Measurements from ENCODE around the gene HIVEP3.

DNA sequence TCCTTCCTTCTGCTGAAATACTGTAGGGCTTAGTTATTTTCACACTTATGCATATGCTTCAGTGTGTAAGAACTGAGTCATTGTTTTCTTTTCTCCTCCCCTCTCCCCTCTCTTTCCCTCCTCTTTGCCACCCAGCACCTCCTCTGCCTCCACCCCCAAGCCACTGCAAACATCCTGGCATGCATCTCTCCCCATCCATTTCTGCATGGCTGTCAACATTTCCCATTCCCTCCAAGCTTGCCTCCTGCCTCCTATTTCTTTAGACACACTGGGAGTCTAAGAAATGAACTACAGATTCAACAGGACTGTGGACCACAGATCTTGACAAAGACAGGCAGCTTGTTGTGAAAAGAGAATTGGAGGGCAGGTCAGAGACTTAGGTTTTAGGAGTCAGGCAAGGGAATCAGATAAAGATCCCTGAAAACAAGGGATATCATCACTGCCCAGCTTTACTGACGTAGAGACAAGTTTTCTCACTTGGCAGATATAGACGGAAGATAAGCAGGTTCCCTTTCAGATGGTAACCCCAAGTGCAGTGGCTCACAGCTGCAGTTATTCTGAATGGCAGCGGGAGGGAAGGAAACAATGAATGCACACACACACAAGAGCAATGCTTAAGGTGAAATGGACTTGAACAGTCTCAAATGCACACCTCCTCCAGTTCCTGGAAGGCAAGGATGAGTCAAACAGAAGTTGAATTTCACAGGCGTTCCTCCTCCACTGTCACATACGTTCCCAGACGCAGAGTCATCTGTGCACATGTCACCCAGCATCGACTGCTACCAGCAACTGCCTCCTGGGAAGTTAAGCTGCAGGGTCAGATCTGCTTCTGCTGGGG is 56.1 kb downstream of the HIVEP3 start:
- TF ChIP-seq EZH2phosphoT487 (IDR thresholded peaks at IDR 0.05) (no peak), EZH2 (IDR thresholded peaks at IDR 0.05) (no peak)
